IMR-90 (cell line): ENCODE data around the gene CA12.

Source experiments
- CTCF ChIP-seq: conservative IDR thresholded peaks from 2 replicates; pipeline ENCODE4 v1.5.1; 2012; ENCODE audit warnings: mild to moderate bottlenecking, low read depth, low read length, improper control_type of control experiment
- POLR2A ChIP-seq: IDR thresholded peaks from 2 replicates; pipeline ENCODE4 v1.6.1; 2012; ENCODE audit warnings: mild to moderate bottlenecking, low read depth, low read length
- RAD21 ChIP-seq: IDR thresholded peaks from 2 replicates; pipeline ENCODE4 v1.6.1; 2012; ENCODE audit warnings: low read length, improper control_type of control experiment

- TF ChIP-seq POLR2A, result no peak
- TF ChIP-seq CTCF, result no peak
- TF ChIP-seq RAD21, result no peak
Observed at GRCh38 chr15:63372753-63373152, 8.9 kb downstream of the CA12 start.
